Endothelial cell (in vitro differentiated cells): ENCODE measurements around the gene CBL. TPM values are rescaled to one million over a fixed set of nuclear protein-coding genes. Genes with fewer than 3 reads are reported as not detected.
"Not testable (repeated sequence)": the region's sequence is repeated elsewhere in the genome, so short reads cannot be mapped to it uniquely, and the experiment has no call there.

Source experiments
- DNase-seq: peaks from one replicate; pipeline ENCODE4 v3.0.0; 2021; ENCODE audit warnings: low spot score
- H3K27ac Mint-ChIP-seq: one replicate; pipeline ENCODE4 v1.8.0; 2021; ENCODE audit warnings: mixed read lengths, inconsistent platforms; ENCODE audit not compliant: unreplicated experiment
- H3K27me3 Mint-ChIP-seq: one replicate; pipeline ENCODE4 v1.8.0; 2021; ENCODE audit warnings: mild to moderate bottlenecking, moderate library complexity, mixed read lengths, inconsistent platforms; ENCODE audit not compliant: unreplicated experiment
- H3K36me3 Mint-ChIP-seq: one replicate; pipeline ENCODE4 v1.8.0; 2021; ENCODE audit warnings: mild to moderate bottlenecking, low read depth, mixed read lengths, inconsistent platforms; ENCODE audit not compliant: unreplicated experiment
- H3K4me1 Mint-ChIP-seq: one replicate; pipeline ENCODE4 v1.8.0; 2021; ENCODE audit warnings: mild to moderate bottlenecking, mixed read lengths, inconsistent platforms; ENCODE audit not compliant: unreplicated experiment
- H3K4me3 Mint-ChIP-seq: one replicate; pipeline ENCODE4 v1.8.0; 2021; ENCODE audit warnings: mild to moderate bottlenecking, mixed read lengths, inconsistent platforms; ENCODE audit not compliant: unreplicated experiment
- H3K9me3 Mint-ChIP-seq: one replicate; pipeline ENCODE4 v1.8.0; 2021; ENCODE audit warnings: mixed read lengths, inconsistent platforms; ENCODE audit not compliant: unreplicated experiment
- CTCF ChIP-seq: fragments of 200-600 bp; sonication (generic); IDR thresholded peaks from one replicate; pipeline ENCODE4 v1.5.0; 2021; ENCODE audit warnings: antibody characterized with exemption; ENCODE audit not compliant: unreplicated experiment
- total RNA-seq: library from RNA; stranded (reverse); fragmentation: NEBNext Ultra II Directional; extraction: Animal tissue kit (Norgen Biotek cat#: 25700); gene quantifications from one replicate; pipeline ENCODE4 v1.2.1, GENCODE V29; 2021; ENCODE audit not compliant: unreplicated experiment

CBL gene
- total RNA-seq, 1 donor from 2014 or later, result 47.5 TPM

GRCh38 chr11:119194811-119195440, 11.2 kb upstream of the CBL start:
- Mint-ChIP-seq H3K27ac (peak overlapping the region; percentile 57), H3K9me3 (no peaks in the 10 kb centered on the region), H3K27me3 (peaks cover 11% of the 10 kb centered on the region), H3K4me1 (peaks cover 4% of the 10 kb centered on the region), H3K36me3 (no peaks in the 10 kb centered on the region), H3K4me3 (no peak overlapping the region)
- DNase-seq, result no peak
- TF ChIP-seq CTCF, result no peak

- Mint-ChIP-seq H3K27me3 (peaks cover 11% of the 10 kb centered on the region), H3K9me3 (no peaks in the 10 kb centered on the region), H3K27ac (peak overlapping the region; percentile 57), H3K36me3 (no peaks in the 10 kb centered on the region), H3K4me1 (peaks cover 4% of the 10 kb centered on the region), H3K4me3 (peak overlapping the region; percentile 11)
- DNase-seq, result peak; percentile 58
- TF ChIP-seq CTCF, result no peak
Measured at GRCh38 chr11:119195680-119196079, 10.5 kb upstream of the CBL start.

GRCh38 chr11:119196833-119197483, 9.2 kb upstream of the CBL start:
- peaks cover 4% of the 10 kb centered on the region for H3K4me1 Mint-ChIP-seq
- no peak overlapping the region for H3K27ac Mint-ChIP-seq
- H3K9me3 Mint-ChIP-seq, result no peaks in the 10 kb centered on the region
- peak; percentile 77 for DNase-seq
- H3K27me3 Mint-ChIP-seq, result peaks cover 8% of the 10 kb centered on the region
- TF ChIP-seq CTCF, result peak; percentile 82
- H3K4me3 Mint-ChIP-seq, result no peak overlapping the region
- H3K36me3 Mint-ChIP-seq, result no peaks in the 10 kb centered on the region

- DNase-seq, result no peak
- H3K4me1 Mint-ChIP-seq, result peaks cover 4% of the 10 kb centered on the region
- no peaks in the 10 kb centered on the region for H3K36me3 Mint-ChIP-seq
- no peaks in the 10 kb centered on the region for H3K9me3 Mint-ChIP-seq
- peaks cover 6% of the 10 kb centered on the region for H3K27me3 Mint-ChIP-seq
- H3K4me3 Mint-ChIP-seq, result no peak overlapping the region
- no peak for TF ChIP-seq CTCF
- H3K27ac Mint-ChIP-seq, result no peak overlapping the region
Measured at GRCh38 chr11:119198925-119199324, 7.2 kb upstream of the CBL start.

- H3K36me3 Mint-ChIP-seq, H3K4me3 Mint-ChIP-seq, H3K27me3 Mint-ChIP-seq, H3K27ac Mint-ChIP-seq, H3K4me1 Mint-ChIP-seq, DNase-seq, H3K9me3 Mint-ChIP-seq: not testable (repeated sequence)
Measured at GRCh38 chr11:119201236-119201635, 4.9 kb upstream of the CBL start.
